DMS153 treated with DMSO at 0.1 percent for 48 hours (cell line): Measurements from ENCODE around the gene ISCA2.
A peak's percentile ranks its signal among the peaks of the same experiment; 100 is the strongest.
"Not testable (repeated sequence)": the region's sequence is repeated elsewhere in the genome, so short reads cannot be mapped to it uniquely, and the experiment has no call there.

ENCODE experiments used
- DNase-seq: peaks from one replicate; lab custom pipeline; 2025; ENCODE audit not compliant: unreplicated experiment; lab: John Stamatoyannopoulos, UW

The ISCA2 gene

DNA sequence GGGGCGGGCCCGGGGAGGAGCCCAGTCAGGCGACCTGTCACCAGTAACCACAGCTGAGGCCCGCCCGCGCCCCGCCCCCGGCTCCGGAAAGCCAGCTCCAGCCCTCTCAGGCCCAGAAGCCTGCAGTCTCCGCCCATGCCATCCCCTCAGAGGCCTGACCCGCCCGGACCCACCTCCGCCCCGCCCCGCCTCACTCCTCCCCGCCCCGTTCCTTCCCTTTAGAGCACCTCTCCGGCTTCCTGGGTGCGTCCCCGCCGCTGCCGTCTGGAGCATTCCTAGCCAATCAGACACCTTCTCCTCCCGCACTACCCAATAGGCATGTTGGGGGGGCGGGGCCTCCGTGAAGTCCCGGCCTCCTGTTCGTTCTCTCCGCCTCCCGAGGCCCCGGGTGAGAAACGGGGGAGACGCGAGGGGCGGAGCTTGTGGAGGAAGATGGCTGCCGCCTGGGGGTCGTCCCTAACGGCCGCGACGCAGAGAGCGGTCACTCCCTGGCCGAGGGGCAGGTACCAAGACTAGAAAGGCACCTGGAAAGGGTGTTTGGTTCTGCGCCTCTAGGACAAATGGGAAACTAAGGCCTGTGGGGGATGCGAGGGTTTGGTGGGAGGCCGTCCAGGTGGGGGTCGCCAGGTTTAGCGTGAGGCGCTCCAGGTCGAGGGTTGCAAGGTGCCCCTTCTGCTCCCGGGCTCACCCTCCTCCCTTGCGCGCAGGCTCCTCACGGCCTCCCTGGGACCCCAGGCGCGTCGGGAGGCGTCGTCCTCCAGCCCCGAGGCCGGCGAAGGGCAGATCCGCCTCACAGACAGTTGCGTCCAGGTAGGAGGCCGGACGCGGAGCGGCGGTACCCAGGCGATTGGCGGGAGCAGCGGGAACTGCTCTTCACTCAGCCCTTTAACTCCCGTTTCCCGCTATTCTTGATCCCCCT lies at the start of gene ISCA2:
Gene ISCA2 (plus strand): TSS at position 423 of the 919 bp plus-strand sequence. CDS start 10 bp downstream, at position 433.
- peak; percentile 98 for DNase-seq

GRCh38 chr14:74444866-74445265 lies 48.7 kb upstream of the ISCA2 start:
- DNase-seq, result no peak

DNA sequence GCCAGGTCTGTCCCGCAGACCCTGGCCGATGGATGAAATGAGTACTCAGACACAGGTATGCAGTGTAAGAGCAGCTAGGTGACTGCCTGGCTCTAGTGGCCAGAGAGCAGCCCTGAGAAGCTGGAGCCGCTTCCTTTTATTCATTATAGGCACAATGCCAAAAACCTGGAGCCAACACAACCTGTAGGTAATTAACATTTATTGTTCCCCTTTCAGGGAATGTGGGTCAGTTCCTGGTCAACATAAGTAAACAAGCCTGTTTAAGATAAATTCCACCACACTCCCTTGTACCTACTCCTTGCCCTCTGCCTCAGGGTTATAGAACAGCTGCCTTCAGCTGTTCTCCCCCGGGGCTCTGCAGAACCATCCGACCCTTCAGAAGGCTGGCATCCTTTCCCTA lies 39.2 kb upstream of the ISCA2 start:
- not testable (repeated sequence) for DNase-seq

GRCh38 chr14:74456684-74457564 lies 36.6 kb upstream of the ISCA2 start:
- DNase-seq, result no peak

GRCh38 chr14:74457565-74457895 lies 36.0 kb upstream of the ISCA2 start:
- DNase-seq, result no peak

DNA sequence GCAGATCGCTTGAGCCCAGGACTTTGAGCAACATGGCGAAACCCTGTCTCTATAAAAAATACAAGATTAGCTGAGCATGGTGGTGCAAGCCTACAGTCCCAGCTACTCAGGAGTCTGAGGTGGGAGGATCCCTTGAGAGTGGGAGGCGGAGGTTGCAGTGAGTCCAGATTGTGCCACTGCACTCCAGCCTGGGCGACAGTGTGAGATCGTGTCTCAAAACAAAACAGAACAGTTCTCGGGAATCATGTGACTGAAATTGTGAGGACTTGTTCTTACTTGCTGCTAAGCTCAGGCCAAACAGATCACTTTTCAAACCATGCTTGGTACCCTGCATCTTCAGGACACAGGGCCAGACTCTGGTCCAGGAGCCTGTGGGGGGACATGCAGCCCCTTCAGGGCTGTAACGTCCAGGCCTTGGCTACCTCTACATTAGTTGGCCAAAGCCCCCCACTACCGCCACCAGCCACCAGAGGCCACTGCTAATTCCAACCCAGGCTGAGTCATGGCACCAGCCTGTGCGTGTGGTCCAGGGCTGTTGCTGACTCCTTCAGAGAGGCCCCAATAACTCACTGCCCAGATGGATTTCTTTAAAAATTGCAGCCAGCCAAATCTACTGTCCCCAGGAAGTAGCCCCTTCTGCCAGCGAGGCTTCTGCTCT lies 34.1 kb upstream of the ISCA2 start:
- DNase-seq, result no peak

GRCh38 chr14:74459976-74460375 lies 33.6 kb upstream of the ISCA2 start:
- DNase-seq, result no peak

DNA sequence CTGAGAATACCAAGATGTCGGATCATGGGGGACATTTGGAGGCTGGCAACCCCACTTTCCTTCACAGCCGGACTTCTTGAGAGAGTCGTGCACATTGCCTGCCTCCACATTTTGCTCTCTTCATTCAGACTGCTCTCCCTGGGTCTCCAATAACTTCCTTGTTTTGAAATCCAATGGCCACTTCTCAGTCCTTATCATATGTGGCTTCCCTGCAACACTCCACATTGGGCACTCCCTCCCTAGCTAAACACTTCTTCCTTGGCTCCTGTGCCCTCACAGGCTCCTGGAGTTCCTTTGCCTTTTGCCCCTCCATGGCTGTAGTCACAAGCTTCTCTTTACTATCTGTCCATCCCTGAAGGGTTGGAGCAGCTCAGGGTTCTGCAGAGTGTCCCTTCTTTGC lies 30.6 kb upstream of the ISCA2 start:
- DNase-seq, result no peak

GRCh38 chr14:74463697-74464096 lies 29.9 kb upstream of the ISCA2 start:
- no peak for DNase-seq

DNA sequence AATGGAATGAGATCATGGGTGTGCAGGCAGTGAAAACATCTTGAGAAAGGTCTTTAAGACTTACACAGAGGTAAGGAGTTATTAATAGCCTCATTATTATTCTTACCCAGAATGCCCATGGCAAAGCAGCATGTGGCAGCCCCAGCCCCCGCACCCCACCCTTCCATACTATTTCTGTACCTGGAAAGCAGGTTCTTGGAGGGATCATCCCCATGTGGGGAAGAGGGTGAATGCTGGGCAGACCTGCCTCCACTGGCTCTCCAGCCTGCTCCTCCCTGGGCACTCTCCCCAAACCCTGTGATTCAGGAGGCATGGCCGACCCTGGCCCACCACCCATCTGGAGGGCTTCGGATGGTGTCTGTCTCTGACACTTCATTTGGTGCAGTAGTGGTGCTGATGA lies 28.8 kb upstream of the ISCA2 start:
- DNase-seq, result no peak

GRCh38 chr14:74465335-74465734 lies 28.2 kb upstream of the ISCA2 start:
- no peak for DNase-seq

GRCh38 chr14:74468513-74468912 lies 25.1 kb upstream of the ISCA2 start:
- DNase-seq, result no peak

DNA sequence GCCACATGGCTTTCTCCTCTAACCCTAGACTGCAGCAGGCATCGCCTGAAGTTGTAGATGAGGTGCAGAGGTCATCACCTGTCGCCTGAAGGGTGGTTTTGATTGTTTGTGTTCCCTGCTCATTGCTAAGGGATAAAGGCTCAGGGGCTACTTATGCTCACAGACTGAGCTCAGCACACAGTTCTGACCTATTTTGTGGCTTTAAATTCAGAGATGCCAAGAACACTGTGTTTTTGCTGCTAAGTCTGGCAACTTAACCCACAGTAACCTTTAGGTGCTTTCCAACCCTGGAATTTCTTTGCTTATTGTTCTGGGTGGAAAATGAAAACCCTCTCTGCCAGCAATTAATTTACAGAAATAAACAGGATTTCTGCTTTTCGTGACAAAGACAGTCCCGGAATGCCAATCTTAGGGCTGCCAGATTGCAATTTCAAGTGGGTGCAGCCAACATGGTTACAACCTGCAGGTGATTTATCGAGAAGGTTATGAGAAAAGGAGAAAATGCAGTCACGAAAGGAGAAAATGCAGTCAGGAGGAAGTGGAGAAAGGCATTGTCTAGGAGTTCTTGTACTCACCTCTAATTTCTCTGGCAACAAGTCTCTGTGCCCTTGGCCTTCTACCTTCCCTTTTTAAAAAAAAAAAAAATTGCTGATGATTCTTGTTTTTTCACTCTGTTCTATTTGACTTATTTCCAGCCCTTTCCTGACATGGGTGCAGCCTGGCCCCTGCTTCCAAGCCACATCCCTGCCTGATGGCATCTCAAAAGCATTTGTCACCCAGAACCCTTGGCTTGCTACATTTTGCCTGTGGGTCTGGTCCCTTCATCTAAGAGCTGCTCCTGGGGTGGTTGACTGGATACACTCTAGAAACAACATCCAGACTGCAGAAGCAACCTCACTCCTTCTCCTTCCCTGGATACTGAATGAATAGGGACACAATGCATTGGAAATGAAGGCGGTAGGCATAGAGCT lies 23.7 kb upstream of the ISCA2 start:
- DNase-seq, result no peak

GRCh38 chr14:74472601-74473000 lies 21.0 kb upstream of the ISCA2 start:
- no peak for DNase-seq

- no peak for DNase-seq
Observed at GRCh38 chr14:74474376-74474775, 19.2 kb upstream of the ISCA2 start.

DNA sequence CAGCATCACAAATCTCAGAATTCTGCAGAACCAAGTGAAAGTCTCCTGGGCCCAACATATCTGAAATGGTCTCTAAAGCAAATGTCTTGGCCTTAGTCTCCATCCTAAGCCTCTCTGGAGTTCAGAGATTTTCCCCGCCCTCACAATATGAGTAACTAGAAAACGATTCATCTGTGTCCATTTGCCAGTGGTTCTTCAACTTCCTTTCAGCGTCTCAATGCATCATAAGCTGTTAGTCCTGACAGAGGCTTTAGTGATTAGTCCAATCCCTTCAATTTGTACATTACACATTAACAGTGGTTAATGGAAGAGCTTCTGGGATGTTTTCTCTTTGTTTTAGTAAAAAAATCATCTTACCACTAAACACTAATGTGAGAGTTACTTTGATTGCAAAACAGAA lies 17.9 kb upstream of the ISCA2 start:
- DNase-seq, result no peak

- no peak for DNase-seq
Observed at GRCh38 chr14:74476107-74476506, 17.5 kb upstream of the ISCA2 start.

- no peak for DNase-seq
Observed at GRCh38 chr14:74476607-74477006, 17.0 kb upstream of the ISCA2 start.

DNA sequence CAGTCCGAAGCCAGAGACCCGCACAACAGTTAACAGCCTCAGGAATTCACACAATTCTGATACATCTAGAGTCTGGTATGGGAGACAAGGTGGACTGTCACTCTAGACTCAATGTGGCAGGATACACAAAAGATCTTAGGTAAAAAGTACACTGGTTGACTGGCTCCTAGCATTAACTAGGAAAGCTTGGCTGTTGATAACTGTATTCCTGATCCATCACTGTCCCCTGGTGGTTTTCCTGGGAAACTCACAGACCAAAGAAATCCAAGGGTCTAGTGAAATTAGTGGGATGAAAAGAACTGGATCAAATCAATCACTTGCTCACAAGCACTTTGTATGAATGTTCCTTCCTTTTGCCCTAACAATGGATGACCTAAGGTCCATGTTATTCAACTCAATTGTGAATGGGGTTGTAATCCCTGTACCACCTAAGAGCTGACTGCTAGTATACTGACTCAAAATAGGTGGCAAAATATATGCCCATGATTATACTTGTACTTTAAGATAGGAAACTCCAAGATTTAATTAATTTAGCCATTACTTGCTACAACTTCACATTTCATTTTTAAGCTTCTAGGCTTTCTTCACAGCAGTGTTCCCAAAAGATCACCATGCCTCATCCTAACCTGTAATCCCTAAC lies 14.4 kb upstream of the ISCA2 start:
- peak; percentile 22 for DNase-seq

DNA sequence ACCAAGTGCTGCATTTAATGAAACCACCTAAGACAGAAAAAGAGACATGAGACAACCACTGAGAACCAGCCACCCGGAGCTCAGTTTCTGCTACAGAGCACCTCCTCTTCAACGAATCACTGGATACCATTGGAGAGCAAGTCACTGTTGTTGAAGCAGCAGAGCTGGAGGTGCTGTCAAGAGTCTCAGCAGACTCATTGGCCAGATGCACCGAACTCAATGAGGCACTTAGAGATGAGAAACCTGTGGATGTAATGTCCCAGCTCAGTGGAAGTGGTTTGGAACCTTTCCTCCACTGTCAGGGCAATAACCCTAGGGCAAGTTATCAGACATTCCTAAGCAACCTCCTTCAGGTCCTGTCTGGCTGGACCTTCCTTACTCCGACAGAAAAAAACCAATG lies 13.5 kb upstream of the ISCA2 start:
- no peak for DNase-seq
